Stimulated activated CD8-positive, alpha-beta memory T cell treated with anti-CD3 and anti-CD28 coated beads, Interleukin-7, amount 100 ng/mL, for 1 hour (primary cell): ENCODE data around the gene SFPQ.
"Not testable (repeated sequence)": the region's sequence is repeated elsewhere in the genome, so short reads cannot be mapped to it uniquely, and the experiment has no call there.

ENCODE experiments used
- DNase-seq, 2 donors: peaks; one replicate each; pipeline ENCODE4 v3.0.0-alpha.2; 2020; ENCODE audit warnings: low read depth in 2 of 2

Gene SFPQ, protein sequence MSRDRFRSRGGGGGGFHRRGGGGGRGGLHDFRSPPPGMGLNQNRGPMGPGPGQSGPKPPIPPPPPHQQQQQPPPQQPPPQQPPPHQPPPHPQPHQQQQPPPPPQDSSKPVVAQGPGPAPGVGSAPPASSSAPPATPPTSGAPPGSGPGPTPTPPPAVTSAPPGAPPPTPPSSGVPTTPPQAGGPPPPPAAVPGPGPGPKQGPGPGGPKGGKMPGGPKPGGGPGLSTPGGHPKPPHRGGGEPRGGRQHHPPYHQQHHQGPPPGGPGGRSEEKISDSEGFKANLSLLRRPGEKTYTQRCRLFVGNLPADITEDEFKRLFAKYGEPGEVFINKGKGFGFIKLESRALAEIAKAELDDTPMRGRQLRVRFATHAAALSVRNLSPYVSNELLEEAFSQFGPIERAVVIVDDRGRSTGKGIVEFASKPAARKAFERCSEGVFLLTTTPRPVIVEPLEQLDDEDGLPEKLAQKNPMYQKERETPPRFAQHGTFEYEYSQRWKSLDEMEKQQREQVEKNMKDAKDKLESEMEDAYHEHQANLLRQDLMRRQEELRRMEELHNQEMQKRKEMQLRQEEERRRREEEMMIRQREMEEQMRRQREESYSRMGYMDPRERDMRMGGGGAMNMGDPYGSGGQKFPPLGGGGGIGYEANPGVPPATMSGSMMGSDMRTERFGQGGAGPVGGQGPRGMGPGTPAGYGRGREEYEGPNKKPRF

DNA sequence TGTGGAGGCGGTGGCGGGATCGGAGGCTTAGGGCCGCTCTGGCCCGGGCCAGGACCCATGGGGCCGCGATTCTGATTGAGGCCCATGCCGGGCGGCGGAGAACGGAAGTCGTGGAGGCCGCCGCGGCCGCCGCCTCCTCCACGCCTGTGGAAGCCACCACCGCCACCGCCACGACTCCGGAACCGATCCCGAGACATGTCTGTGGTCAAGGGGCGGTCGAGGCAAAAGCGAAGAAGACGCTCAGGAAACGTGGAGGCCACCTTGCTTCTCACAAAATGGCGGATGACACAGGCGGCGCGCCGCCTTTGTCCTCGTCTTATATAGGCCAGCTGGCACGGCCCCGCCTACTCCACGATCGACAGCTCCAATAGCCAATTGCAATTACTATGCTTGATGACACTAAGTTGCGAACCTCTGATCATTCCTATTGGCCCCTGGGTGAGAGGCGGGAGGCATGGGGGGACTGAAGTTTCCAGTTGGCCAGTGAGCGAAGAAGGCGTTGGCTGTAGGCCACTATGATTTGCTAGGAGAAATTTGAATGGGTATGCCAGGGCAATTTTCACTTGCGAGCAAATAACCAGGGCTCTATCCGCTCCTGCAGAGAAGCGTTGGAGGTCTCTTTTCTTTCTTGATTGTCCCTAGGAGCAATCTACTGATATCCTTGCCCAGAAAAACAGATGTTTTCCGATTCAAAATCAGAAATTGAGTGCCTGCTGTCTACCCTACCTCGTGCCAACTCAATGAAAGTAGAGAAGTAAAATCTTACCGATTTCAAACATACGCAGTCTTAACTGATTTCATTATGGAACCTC, at the start of gene SFPQ:
TSS of gene SFPQ (minus strand) at position 293 of the 812 bp plus-strand sequence. CDS start at position 197, 96 bp downstream.
- DNase-seq = peak; percentile 96 to 97

DNA sequence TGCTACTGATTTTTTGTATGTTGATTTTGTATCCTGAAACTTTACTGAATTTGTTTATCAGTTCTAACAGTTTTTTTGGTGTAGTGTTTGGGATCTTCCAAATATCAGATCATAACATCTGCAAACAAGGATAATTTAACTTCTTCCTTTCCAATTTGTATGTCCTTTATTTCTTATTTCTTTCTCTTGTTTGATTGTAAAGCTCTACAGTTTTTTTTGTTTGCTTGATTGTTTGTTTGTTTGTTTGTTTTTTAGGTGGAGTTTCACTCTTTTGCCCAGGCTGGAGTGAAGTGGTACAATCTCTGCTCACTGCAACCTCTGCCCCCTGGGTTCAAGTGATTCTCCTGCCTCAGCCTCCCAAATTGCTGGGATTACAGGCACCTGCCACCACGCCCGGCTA, 43.8 kb upstream of the SFPQ start:
- not testable (repeated sequence) for DNase-seq

DNA sequence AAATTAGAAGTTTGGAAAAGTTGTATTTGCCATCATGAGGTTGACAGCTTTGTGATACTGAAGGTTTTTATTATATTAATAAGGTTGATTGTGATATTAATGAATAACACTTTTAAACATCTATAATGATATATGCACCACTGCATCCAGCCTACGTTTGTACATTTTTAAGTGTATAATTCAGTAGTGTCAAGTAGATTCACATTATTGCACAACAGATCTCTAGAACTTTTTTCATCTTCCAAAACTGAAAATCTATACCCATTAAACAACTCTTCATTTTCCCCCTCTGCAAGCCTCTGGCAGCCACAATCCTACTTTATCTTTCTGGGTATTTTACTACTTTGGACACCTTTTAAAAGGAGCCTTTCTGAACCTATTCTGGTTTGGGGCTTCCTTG, 38.3 kb upstream of the SFPQ start:
- no peak for DNase-seq

DNA sequence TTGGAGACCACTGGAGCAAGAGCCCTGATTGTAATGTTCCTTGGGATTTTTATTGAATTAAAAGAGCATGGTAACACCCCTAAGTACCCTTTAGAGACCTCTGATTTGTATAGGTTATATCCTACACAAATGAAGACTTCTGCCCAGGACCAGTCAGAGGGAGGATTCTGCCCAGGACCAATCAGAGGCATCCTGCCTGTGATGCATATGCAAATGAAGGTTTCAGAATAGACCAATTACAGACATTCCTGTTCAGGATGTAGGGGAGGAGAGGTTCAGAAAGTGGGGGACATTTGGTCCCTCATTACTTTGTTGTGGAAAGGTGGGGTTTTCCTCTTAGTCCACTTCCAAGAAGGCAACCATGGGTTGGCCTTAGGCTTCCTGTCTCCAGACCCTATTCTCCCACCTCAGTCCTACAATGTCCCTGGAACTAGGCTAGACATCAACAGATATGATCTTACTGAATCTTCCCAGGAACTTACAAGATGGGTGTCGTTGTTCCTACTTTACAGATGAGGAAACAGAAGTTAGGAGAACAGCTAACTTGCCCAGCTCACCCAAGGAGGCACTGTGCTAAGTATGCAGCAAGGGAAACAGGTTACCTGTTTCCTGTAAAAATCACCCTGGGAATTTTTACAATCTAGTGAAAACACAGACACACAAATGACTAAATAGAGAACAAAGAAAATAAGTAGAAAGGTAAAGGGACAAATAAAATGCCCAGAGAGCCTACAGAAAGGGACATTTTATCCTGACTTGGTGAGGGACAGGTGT, 36.8 kb upstream of the SFPQ start:
- no peak for DNase-seq

DNA sequence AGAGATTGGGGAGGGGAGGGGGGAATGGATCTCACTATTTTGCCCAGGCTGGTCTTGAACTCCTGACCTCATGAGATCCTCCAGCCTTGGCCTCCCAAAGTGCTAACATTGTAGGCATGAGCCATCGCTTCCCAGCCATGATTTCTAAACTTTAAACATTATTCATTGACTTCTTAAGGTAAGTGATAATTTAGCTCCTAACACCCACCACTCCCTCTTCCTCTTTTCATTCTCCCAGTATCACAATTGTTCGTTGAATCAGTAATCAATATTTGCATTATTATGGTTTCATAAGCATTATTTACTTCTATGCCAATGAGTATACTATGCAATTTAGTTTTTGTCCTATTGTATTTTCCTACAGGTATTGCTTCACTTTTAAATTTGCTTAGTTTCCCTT, 33.6 kb upstream of the SFPQ start:
- DNase-seq = no peak

DNA sequence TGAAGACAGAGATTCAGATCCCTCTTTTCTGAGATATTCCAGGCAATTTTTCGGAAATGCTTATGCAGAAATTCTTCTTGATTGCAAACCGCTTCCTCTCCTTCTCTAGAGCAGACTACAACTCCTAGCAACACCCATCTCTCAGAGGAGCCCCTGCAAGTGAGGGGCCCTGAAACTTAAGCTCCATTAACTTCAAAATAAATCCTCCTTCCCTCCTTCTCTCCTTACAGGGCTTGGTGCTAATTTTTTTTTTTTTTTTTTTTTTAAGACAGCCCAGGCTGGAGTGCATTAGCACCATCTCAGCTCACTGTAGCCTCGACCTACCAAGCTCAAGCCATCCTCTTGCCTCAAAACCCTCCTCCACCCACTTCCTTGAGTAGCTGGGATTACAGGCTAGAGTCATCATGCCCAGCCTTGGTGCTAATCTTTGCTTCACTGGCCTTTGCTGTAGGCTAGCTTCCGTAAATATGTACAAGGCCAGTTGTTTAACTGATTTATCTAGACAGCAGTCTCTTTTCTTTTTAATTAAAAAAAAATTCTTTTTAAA, 30.2 kb upstream of the SFPQ start:
- DNase-seq = no peak

DNA sequence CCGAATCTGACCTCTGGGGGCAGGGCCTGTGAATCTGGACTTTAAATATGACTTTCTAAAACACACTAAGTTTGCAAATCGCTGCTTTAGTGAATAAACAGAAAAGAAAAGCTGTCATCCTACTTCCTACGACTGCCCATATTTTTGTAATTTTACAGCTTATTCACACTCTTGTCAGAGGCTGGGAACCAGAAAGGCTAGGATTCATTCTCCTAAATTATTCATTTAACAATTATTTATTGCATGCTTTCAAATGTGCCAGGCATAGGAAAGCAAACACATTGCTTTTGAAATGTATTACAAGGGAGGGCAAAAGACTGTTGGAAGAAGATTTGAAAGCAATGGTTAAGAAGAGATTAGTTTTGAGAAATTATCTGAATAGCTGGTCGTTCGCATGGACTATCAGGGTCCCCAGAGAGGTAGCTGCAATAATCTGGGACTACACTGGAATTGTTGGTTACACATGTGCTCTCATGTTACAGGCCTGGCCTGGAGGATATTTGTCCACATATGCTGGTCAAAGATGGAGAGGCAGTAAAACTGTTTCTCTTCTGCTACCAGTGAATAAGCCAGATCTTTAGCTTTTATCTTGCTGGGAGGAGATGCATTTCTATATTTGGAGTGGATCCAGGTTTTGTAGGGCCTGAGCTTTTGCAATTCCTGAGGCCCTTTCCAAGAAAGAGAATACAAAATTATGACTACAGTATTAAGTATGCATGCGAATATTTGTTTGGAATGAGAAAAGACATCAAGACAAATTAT, 29.6 kb upstream of the SFPQ start:
- no peak for DNase-seq

DNA sequence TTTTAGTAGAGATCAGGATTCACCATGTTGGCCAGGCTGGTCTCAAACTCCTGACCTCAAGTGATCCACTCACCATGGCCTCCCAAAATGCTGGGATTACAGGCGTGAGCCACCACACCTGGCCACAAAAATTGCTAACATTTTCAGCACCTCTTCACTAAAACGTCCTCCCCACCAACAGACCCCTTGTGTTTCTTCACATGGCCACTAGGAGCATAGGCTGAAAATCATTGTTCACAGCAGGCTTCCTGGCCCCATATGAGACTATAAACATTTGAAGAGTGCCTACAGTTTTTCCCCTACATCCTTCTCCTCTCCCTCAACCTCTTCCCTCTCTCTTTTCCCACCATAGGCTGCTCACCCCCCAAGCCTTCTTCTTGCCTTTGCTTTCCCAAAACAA, 28.0 kb upstream of the SFPQ start:
- no peak for DNase-seq

DNA sequence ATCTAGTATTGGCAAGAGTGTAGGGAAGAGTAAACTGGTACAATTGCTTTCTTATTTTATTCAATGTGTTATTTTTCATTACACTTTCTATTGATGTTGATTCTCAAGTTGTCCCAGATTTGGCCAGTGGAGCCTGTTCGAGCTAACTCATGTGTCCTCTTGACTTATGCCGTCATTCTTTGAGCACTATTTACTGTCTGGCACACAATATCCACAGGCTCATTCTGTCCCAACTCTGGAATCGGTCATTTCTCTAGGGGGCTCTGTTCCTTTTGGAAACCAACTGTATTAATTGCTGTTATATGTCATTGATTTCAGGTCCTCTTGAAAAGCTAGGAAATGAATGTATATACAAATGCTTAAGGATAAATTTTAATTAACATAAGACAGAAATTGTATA, 22.4 kb upstream of the SFPQ start:
- no peak for DNase-seq

DNA sequence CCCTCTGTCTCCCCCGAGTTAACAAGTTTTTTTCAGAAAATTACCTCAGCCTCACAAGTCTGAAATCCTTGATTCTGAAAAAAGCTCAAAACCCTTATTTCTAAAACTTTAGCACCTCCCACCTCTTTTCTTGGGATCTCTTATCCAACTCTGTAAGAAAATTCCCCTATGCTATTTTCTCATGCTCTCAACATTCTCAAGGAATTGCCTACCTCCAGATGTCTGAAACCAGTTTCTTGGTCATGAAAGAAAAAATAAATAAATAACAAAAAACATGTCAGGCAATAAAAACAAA, 18.1 kb upstream of the SFPQ start:
- DNase-seq = no peak

DNA sequence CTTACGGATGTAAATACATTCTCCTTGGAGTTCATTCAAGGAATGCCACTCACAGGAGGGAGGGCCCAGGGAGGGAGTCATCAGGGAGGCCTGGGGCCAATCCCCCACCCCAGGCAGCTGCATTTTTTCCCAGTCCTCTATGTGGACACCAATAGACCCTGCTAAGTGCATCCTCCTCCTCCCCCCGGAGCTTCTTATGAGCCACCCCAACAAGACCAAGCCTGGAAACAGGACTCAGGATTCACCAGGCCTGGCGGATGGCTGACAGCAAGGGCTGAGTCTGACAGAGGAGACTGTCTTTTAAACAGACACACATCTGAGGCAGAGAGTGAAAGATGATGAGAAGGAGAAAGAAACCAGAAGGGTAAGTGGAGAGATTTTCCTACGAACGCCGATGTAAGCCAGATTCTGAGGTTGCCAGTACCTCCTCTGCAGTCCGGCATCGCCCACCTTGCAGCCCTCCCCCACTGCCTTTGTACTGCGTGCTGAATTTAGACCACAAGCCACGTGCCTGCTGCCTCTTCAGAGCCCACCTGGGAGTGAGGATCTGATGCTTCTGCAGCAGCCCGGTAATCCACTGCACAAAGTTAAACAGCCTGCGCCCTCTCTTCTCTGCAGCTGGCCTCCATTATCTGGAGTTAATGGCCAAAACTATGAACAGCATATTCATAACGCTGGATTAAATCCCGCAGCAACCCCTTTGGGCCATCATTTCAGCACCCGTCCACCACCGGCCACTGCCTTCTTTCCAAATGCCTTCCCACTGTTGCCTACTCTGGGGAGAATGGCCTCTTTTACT, 17.6 kb upstream of the SFPQ start:
- no peak for DNase-seq

DNA sequence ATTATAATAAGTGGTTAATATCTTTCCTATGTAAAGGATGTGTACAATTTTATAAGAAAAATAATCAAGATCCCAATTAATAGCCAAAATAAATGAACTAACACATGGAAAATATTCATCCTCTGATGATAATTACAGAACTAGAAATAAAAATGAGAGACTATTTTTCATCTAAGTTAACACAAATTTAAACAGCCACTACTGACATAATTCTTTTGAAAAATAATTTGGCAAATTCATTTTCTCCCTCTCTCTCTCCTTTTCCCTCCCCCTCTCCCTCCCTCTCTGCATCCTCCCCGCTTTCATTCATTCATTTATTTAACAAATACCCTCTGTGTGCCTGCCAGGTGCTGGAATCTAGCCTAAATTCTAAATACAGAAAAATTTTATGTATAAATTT, 10.3 kb upstream of the SFPQ start:
- no peak for DNase-seq

DNA sequence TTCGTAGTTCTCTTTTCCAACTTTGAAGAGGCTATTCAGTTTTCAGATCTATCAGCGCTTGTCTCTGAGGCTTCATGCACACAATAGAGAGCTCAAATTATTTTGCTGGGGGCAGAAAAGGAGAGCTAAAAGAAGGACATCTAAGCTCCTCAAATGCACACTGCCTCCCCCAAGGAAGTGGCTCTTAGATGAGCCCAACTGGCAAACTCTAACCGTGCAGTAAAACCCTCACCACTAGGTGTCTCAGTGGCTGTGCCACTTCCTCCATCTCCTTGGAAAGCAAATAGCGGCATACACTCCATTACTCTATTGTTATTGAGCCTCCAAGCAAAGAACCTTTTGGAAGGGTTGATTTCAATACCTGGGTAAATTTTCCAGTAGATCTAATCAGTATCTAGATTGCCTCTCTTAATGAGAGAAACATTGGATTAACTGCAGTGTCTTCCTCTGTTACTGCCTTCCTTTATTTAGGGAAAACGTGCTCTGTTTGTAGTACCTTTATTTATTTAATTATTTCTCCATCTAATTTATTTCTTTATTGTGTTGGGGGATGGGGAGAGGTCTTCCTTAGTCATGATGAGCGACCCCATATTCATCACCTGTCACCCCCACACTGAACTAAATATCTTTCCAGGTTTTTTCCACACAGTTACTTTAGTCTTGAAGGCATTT, 9.2 kb upstream of the SFPQ start:
- DNase-seq = peak; percentile 32 to 38

DNA sequence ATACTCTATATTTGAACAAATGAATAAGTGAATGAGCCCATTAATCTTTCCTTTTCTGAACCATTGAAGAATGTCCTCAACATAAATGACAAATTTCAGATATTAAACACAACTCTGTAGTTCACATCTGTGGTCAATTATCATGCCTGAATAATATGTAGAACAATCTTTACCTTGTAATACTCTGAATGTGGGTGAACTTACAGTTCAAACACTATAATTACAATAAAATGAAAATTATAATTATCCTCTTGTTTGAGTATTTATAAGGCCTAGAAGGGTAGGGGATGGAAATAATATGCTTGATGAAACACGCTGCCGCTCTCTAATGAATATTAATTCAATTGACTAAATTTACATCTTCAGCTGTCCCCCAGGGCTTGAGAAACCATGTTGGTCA, 8.7 kb upstream of the SFPQ start:
- no peak for DNase-seq

DNA sequence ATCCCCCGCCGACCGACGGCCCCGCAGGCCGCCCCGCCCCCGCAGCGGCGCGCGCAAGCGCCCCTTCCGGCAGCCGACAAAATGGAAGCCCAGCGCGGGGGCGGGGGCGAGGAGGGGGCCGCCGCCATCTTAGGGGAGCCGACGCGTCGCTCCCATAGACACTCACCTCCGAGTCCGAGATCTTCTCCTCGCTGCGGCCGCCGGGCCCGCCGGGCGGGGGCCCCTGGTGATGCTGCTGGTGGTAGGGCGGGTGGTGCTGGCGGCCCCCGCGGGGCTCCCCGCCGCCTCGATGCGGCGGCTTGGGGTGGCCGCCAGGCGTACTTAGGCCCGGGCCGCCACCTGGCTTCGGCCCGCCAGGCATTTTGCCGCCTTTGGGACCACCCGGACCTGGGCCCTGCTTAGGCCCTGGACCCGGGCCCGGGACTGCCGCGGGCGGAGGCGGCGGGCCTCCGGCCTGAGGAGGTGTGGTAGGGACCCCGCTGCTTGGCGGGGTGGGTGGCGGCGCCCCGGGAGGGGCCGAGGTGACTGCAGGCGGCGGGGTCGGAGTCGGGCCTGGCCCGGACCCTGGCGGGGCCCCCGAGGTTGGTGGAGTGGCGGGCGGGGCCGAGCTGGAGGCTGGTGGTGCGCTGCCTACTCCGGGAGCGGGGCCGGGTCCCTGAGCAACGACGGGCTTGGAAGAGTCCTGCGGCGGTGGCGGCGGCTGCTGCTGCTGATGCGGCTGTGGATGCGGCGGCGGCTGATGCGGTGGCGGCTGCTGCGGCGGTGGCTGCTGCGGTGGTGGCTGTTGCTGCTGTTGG, 691 bp downstream of the SFPQ start:
- DNase-seq = peak; percentile 73 to 78

DNA sequence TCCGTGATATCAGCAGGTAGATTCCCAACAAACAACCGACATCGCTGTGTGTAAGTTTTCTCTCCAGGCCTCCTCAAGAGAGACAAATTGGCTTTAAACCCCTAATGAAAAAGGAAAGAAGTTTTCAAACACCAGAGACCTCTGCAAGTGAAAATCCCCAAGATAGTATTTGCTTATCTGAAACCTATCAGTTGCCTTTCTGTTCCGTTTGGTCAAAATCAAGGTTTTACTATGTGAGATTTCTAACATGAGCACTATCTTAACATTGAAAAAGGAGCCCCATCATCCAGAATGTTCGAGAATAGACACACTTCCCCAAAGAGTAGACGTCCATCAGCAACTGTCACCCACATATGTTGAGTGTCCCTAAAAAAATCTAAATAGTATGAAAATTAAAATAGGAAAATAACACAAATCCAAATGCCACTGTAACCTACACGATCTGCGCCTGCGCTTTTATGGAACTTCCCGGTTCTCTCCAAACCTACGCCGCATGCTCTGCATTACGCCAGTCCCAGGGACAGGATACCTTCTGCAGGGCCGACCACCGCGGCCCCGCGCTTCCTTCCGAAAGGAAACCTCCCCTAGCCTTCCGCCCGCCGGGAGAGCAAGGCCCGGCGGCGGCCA, 1.4 kb downstream of the SFPQ start:
- DNase-seq = no peak

DNA sequence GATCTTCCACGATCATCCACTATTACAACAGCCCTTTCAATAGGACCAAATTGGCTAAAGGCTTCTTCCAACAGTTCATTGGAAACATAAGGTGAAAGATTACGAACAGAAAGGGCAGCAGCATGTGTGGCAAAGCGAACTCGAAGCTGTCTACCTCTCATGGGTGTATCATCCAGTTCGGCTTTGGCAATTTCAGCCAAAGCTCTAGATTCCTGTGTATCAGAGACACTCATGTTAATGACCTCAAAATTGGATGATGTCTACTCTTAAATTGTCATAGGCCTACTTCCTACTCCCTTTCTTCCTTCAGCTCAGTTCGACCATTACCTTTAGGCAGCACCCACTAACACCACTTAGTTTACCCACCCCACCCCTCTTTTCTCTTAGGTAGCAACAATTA, 2.2 kb downstream of the SFPQ start:
- no peak for DNase-seq
